Retina (tissue), 1 donor: ENCODE measurements around the gene ATP8B3.

Experiments used
- DNase-seq: peaks from one replicate; pipeline ENCODE4 v3.0.0-alpha.2; 2016

ATP8B3 gene, protein sequence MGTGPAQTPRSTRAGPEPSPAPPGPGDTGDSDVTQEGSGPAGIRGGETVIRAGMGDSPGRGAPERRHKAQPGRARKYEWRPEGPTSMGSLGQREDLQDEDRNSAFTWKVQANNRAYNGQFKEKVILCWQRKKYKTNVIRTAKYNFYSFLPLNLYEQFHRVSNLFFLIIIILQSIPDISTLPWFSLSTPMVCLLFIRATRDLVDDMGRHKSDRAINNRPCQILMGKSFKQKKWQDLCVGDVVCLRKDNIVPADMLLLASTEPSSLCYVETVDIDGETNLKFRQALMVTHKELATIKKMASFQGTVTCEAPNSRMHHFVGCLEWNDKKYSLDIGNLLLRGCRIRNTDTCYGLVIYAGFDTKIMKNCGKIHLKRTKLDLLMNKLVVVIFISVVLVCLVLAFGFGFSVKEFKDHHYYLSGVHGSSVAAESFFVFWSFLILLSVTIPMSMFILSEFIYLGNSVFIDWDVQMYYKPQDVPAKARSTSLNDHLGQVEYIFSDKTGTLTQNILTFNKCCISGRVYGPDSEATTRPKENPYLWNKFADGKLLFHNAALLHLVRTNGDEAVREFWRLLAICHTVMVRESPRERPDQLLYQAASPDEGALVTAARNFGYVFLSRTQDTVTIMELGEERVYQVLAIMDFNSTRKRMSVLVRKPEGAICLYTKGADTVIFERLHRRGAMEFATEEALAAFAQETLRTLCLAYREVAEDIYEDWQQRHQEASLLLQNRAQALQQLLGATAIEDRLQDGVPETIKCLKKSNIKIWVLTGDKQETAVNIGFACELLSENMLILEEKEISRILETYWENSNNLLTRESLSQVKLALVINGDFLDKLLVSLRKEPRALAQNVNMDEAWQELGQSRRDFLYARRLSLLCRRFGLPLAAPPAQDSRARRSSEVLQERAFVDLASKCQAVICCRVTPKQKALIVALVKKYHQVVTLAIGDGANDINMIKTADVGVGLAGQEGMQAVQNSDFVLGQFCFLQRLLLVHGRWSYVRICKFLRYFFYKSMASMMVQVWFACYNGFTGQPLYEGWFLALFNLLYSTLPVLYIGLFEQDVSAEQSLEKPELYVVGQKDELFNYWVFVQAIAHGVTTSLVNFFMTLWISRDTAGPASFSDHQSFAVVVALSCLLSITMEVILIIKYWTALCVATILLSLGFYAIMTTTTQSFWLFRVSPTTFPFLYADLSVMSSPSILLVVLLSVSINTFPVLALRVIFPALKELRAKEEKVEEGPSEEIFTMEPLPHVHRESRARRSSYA (N-terminal part only)

DNA sequence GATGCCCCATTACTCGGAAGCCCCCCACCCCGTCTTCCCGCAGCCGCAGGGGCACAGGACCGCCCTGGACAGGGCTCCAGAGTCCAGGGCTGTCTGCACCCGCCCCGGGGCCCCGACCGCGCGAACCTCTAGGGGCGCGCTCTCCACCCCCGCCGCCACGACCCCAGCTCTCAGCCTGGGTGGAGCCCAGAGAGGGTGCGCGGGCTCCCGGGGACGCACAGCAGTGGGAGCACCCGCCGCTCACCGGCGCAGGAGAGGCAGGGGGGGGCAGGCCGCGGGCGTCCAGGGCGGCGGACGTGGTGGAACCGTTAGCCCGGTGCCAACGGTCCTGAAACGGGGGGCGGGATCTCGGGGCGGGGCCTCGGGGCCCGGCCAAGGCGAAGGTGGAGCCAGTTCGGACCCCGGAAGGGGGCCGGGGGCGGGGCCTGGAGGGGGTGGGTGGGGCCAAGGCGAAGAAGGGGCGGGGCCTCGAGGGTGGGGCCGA is at the start of gene ATP8B3:
Gene ATP8B3, minus strand, starts transcription at position 335 of the 484 bp plus-strand sequence. CDS start 540 bp downstream, outside the sequence.
- no peak for DNase-seq

DNA sequence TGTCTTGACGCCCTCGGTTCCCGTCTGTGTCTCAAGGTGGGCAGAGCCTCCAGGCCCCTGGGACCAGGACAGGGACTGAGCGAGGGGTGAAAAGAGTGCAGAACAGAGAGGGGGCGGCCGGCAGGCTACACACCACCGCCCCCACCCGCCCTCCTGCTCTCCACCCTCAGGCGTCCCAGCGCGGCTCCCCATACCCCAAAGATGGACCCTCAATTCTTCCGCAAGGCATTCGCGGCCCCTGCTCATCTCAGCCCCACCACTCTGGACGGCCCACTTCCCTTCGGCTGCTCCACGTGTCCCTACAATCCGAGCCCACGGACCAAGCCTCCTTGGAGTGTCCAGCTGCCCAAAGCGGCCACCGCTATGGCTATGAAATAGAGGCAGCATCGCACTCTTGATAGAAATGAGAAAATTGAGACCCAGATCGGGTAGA is 49.5 kb upstream of the ATP8B3 start:
- no peak for DNase-seq

DNA sequence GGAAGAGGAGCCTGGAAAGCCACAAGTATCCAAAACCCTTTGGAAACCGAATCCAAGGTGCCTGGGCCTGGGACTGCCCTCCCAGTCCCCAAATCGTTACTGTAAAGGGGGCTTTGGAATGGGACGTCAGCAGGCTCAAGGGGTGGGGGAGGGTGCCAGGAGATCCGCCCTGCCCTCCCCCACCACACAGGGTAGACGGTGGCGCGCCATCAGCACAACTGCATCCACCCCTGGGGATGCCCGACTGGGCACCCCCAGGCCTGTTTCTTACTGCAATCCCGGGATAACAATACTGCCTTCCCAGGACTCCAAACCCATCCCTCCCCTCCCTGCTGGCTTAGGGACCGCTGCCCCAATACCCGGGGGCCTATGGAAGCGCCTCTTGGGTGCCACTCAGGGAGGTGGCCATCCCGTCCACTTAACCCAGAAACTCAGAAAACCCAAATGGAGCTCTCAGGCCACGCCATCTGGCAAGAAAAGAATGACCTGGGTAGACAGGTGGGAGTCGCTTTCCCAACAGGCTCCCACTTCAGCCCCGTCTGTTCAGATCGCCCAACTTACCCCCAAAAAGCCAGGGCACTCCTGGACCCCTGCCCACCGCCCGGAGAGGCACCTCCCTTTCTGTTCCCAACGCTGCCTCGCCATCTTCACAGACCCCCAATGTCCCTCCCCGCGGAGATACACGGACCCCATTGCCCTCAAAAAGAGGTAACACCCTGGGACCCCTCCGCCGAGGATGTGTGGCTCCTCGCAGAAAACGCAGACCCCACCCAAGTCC is 48.9 kb upstream of the ATP8B3 start:
- no peak for DNase-seq

DNA sequence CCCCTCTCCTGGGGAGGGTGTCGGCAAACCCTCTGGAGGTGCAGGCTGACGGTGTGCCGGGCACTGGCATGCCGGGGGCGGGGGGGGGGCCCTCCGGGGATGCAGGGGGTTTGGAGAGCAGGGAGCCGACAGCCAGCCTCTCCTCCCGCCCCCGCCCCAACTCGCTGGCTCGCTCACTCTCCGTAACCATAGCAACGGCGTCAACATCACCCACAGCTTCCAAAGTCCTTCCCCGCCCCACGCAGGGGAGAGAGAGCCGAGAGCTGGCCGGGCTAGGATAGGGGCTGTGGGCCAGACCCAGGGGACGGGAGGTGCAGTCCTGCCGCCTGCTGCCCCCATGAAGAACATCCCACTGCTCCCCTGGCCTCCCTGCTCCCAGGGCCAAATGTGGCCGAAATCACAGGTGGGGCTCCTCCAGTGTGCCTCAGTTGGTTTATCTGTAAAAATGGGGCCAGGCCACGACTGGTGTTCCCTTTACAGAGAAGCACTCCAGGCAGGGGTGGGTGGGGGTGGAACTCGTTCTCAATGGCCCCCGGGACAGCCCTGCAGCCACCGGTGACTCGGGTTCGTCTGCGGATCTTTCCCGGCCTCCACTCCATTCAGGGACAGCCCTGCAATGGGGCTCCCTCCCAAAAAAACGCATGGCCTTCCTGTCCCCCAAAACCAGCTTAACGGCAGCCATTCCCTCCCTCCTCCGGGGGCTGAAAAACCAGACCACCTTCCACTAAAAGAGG is 48.1 kb upstream of the ATP8B3 start:
- DNase-seq = peak; percentile 80

DNA sequence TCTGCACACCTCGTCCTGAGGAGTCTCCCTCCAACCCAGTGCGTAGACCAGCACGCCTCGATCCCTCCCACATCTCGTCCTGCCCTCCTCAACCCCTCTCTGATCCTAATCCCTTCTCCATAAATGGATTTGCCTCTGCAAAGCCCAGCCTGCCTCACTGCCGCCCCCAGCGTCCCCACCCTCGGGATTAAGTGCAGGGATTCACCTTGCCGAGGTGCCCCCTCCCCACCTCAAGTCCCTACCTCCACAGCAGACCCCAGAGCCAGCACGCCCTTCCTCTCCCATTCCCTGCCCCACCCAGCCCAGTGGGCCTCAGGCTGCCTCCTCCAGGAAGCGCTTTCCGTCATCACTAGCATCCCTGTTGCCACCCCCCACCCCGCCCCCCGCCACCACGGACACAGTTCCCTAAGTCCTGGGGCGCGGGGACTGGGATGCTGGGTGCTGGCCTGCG is 47.3 kb upstream of the ATP8B3 start:
- DNase-seq = no peak

DNA sequence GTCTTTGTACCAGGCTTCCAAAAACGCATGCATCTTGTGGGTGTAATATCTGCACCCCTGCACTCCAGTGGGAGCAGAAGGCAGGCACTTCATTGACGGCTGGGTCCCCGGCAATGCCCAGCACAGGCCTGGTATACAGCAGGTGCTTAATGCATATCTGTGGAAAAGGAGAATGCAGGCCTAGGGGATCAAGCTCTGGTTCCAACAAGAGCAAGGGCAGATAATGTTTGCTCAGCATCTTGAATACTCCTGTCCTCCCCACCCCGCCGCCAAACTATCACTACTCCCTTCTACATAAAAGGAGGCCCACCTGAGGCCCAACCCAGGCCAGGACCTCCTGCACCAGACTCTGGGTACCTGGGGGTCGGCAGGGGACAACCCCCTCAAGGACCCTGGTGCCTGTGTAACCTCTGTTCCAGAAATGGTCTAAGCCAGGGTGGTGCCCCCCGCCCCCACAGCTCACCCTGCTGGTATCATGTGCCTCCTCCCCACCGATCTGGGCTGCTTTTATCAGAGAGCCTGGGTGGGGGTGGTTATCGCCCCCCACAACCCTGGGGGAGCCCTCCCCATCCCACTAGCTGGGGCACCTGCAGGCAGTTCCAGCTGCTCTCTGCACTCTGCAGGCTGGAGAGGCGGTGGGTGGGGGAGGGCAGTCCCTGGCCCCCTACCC is 46.5 kb upstream of the ATP8B3 start:
- no peak for DNase-seq

DNA sequence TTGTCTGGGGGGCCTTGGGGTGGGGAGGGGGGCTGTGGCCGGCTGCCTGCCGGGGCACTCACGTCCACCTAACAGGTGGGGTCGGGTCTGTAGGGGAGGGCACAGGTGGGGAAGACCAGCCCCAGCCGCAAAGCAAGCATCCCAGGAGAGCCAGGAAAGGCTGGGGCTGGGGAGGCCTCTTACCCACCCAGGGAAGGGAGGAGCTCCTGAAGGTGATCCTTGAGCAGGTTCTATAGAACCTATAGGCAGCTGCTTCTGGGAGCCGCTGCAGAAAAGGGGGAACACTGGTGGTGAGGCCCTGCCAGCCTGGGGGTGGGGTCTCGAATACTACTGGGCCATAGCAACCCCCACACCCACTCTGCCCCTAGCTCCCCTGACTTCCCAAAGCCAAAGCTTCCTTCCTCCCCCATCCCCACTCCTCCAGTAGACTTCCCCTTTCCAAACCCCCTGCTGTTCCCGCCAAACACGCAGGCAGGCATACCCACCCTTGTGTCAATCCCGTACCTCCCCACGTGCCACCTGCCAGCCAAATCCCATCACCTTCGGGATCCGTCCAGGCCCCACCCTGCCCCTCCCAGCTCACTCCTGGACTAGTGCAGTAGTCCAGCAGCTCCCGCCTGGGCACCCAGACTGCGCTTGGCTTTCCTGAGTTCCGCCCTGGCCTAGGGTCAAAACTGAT is 45.7 kb upstream of the ATP8B3 start:
- no peak for DNase-seq

DNA sequence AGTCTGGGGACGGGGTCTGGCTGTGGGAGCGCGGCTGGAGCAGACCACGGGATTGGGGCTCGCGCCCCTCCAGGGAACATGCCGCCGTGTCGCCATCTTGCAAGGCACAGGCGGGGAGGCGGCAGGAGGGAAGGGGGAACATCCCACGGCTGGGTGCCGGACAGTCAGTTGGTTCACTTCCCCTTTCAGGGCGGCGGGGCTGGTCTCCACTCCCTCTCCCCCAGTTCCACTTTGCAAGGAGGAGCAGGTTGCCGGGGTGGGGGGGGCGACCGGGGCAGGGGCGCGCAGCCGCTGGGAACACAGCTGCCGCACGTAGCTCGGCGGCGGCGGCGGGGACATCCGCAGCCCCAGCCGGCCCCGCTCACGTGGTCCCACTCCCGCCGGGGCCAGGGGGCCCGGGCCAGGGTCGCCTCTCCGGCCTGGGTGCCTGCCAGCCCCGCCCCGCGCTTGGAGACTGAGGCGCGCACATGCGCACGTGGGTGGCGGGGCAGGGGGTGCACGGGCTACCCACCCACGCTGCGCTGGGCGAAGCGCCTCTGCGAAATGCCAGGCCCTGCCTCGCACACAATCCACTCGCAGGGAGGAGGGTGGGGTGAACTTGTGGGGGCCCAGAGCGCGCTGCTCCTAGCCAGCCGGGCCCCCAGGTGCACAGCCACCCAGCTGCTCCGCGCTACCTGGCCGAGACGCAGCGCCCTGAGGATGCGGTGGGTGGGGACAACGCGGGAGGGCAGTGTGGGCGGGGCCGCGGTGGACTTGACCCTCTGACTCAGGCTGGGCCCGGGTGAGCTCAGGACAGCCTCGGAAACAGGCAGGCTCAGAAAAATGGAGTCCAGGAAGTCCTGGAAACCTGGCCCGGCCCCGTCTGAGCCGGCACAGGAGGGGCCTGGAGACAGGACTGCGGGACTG is 44.9 kb upstream of the ATP8B3 start:
- DNase-seq = peak; percentile 75

DNA sequence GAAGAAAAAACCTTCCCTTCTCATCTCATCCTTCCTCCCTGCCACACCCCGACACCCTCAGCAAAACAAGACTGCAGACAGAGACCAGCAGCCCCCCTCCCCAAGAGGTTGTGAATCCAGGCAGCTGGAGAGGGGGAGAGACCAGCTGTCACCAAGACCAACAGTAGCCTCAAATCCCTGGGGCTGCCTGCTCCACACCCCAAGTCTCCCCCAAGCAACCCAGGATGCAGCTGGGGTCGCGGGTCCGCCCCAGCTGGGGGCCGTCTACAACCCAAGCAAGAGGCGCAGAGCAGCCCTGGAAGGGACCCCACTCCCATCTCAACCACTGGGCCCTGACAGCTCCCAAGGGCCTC is 44.2 kb upstream of the ATP8B3 start:
- DNase-seq = peak; percentile 84

DNA sequence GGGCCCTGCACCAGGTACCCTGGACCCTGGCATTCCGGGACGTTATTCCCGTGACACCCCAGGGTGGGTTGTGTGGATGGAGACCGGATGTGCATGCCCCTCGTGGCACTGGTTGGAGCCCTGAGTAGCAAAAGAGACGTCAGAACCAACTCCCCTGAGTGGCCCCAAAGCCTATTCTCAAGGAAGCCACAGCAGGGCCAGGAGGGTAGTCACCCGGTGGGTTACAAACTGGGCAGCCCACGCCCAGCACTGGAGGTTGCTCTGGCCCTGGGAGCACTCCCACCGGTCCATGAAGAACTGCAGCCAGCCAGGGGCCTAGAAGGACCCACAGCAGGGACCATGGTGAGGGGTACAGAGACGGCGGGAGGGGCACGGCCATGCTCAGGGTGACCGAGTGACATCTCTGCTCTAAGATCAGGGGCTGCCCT is 43.8 kb upstream of the ATP8B3 start:
- peak; percentile 75 for DNase-seq

DNA sequence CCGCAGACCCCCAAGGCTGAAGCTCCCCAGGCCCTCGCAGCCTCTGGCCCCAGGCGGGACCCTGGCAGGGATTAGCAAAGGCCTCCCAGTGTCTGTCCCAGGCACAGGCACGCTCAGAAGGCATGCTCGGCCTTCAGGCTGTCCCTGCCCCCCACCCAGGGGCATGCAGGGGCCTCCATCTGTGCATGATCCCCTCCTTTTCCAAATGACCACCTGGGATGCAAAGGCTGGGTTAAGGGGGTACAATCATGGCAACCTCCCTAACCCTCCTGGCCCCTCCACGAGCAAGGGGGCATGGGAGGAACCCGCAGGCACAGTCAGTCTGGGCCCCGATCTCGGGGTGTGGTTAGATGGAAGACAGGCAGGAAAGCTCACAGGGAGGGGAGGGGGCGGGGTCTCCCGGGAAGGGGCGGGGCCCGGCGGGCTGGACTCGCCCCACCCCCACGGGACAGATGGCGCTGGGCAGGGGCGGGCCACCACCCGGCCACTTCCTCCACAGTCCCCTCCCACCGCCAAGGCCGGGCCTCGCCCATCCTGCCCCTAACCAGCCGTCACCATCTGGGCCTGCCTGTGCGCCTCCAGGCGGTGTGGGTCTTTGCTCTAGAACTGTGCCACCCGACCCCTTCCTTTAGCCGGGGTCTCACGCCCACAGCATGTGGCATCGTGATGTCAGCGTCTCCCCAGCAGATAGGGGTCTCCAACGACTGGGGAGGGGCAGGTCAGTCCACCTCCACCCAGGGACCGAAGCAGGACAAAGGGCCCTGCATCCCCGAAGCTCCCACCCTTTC is 43.2 kb upstream of the ATP8B3 start:
- peak; percentile 86 for DNase-seq

DNA sequence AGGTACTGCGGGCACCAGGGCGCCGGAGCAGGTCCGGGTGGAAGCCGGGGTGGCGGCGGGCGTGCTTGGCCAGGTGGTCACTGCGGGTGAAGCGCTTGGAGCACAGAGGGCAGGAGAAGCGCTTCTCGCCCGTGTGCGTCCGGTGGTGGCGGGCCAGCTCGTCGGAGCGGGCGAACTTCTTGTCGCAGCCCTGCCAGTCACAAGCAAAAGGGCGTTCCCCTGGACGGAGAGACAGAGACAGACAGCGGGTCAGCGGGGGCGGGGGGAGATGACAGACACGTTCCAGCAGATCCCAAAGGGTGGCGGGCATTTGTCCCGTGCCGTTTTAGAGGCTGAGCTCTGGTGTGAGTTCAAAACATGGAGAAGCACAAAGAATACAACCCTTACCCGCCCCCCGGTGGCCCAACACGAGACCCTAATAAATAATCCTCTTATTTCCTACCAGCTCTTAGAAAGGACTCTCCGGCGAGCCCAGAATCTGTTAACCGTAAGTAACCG is 42.5 kb upstream of the ATP8B3 start:
- no peak for DNase-seq

DNA sequence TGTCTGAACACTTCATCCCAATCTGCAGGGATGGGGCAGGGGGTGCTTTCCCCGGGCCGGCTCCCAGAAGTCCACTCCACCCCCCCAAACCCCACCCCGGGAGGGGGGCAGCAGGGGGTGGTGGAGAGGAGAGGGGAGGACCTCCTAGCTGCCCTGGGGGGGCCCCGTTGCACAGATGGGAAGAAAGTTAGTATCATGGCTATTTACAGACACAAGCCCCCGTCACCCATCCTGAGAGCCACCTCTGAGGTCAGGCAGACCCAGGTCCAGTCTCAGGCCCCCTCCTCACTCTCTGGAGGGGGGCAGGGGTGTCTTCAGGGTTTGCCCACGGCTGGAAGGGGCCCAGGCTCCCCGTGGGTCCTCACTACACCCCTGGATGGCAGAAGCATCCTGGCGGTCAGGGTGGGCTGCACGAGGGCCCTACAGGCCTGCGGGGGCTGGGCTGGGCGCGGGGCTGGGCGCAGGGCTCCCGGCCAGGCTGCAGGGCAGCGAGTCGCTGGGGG is 42.0 kb upstream of the ATP8B3 start:
- DNase-seq = no peak

DNA sequence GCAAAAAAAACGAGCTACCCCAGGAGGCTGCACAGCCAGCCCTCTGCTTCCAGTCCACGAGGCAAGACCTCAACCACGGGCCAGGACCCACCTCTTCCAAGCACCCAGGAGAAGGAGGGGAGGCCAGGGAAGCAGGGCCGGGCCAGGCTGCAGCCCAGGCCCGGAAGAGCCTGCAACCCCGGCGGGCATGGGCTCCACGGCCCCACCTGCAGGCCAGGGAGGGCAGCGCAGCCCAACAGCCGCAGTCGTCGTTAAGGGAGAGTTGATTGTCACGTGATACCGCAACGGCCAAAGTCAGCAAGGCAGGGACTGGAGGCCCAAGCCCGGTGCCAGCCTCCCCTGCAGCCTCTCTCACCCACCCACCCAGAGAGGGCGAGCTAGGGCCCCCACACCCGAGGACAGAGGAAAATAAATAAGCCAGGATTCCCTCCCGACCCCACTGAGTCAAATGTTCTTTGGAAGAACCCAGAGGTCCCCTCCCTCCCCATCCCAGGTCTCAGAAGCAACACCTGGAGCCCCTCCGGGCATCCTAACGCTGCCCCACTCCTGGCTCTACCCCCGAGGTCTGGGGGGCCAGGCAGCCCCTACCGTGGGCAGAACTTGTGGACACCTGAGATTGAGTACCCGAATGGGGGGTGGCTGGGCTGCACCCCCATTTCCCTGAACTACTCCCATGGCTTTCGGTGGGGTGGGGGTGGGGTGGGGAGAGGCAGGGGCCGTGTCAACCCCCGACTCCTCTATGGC is 41.4 kb upstream of the ATP8B3 start:
- DNase-seq = peak; percentile 70

DNA sequence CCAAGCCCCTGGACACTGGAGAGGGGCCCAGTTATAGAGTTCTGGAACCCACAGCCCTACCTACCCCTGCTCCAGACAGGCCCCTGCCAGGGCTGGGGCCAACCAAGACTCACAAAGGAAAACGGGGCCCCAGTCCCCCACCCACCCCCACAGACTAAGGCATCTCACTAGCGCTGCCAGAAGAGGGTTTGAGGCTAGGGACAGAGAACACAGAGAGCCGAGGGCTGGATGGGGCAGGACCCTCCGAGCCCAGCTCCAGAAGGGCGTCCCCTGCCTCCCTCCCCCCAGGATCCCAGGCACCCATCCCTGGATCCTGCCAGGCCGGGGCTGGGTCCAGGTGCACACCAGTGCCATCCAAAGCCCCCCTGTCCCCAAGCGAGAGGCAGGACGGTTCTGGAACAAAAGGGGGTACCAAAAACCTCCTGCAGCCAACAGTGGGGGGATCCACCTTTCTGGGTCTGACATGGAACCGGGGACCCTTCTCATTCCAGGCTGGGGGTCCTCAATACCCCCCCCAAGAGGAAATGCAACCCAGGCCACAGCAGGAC is 40.6 kb upstream of the ATP8B3 start:
- no peak for DNase-seq
